ENCODE data around the gene AQP1. TPM values are rescaled to one million over a fixed set of nuclear protein-coding genes. Genes with fewer than 3 reads are reported as not detected.
A peak's percentile ranks its signal among the peaks of the same experiment; 100 is the strongest.

The AQP1 gene
- total RNA-seq, 3 donors from 2014 or later: 132 to 213 (median 177) TPM

- DNase-seq (ENCODE audit: low spot score in 2 of 2): peak; percentile 12 to 39
- Histone ChIP-seq H3K4me3 (no peak overlapping the region), H3K27ac (no peak overlapping the region), H3K36me3 (no peaks in the 10 kb centered on the region), H3K4me1 (no peaks in the 10 kb centered on the region), H3K27me3 (no peaks in the 10 kb centered on the region), H3K9me3 (peaks cover 6 to 10% of the 10 kb centered on the region in 2 donors)
- TF ChIP-seq, protein P1, sequence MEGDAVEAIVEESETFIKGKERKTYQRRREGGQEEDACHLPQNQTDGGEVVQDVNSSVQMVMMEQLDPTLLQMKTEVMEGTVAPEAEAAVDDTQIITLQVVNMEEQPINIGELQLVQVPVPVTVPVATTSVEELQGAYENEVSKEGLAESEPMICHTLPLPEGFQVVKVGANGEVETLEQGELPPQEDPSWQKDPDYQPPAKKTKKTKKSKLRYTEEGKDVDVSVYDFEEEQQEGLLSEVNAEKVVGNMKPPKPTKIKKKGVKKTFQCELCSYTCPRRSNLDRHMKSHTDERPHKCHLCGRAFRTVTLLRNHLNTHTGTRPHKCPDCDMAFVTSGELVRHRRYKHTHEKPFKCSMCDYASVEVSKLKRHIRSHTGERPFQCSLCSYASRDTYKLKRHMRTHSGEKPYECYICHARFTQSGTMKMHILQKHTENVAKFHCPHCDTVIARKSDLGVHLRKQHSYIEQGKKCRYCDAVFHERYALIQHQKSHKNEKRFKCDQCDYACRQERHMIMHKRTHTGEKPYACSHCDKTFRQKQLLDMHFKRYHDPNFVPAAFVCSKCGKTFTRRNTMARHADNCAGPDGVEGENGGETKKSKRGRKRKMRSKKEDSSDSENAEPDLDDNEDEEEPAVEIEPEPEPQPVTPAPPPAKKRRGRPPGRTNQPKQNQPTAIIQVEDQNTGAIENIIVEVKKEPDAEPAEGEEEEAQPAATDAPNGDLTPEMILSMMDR (IDR thresholded peaks at IDR 0.05): no peak
- TF ChIP-seq POLR2A (IDR thresholded peaks at IDR 0.05) (no peak), POLR2AphosphoS5 (IDR thresholded peaks at IDR 0.05) (no peak)
- intact Hi-C loops (cut with DNase I; ENCODE audit: low total_unique reads): no loop called here
These were observed 18.0 kb downstream of the AQP1 start for GRCh38 chr7:30929686-30930085.

- no peaks in the 10 kb centered on the region for H3K4me1 ChIP-seq
- no peak overlapping the region for H3K4me3 ChIP-seq
- no peaks in the 10 kb centered on the region for H3K36me3 ChIP-seq
- TF ChIP-seq POLR2A (IDR thresholded peaks at IDR 0.05) (no peak), POLR2AphosphoS5 (IDR thresholded peaks at IDR 0.05) (no peak)
- TF ChIP-seq, protein P1 (IDR thresholded peaks at IDR 0.05): no peak
- no peak overlapping the region for H3K27ac ChIP-seq
- no peaks in the 10 kb centered on the region for H3K27me3 ChIP-seq
- H3K9me3 ChIP-seq: peaks cover 6 to 10% of the 10 kb centered on the region in 2 donors
- intact Hi-C loops (cut with DNase I; ENCODE audit: low total_unique reads): no loop called here
- no peak for DNase-seq (ENCODE audit: low spot score in 2 of 2)
These were observed 19.0 kb downstream of the AQP1 start for GRCh38 chr7:30930621-30931020.

DNA sequence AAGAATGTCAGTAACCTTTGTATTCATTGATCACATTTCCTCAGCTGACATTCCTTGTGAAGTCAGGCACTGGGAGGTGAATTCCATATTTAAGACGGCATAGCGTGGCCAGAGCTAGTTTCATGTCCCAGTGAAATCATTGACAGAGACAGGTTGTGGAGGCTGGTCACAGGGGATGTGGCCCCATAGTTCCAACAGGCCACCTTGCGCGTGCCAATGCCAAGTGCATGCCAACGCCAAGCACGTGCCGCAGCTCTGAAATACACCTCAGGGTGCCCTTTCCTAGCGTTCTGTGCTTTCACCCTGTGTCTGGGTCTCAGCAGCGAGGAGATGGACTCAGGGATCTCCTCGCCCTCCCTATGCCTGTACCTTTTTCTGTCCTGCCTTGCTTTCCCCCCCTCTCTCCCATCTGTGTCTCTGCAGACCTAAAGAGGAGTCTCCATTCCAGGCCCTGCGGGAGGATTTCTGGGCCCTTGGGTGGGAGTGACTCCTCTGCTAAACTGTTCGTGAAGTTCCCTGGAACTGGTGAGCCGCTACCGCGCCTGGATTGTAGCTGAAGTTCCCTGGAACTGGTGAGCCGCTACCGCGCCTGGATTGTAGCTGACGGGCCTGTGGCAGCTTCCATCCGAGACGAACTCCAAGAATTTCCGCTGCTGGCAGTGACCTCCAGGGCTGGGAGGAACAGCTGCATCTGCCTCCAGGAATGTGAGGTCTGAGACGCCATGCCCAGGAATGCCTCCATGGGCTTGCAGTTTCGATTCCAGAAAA, 19.7 kb downstream of the AQP1 start:
- Histone ChIP-seq H3K9me3 (peaks cover 6 to 10% of the 10 kb centered on the region in 2 donors), H3K4me1 (no peaks in the 10 kb centered on the region), H3K4me3 (no peak overlapping the region), H3K36me3 (no peaks in the 10 kb centered on the region), H3K27me3 (no peaks in the 10 kb centered on the region), H3K27ac (no peak overlapping the region)
- DNase-seq (ENCODE audit: low spot score in 2 of 2): peak; percentile 12 to 45
- TF ChIP-seq, protein P1 (IDR thresholded peaks at IDR 0.05): no peak
- TF ChIP-seq POLR2AphosphoS5 (IDR thresholded peaks at IDR 0.05) (no peak), POLR2A (IDR thresholded peaks at IDR 0.05) (no peak)
- intact Hi-C loops (cut with DNase I; ENCODE audit: low total_unique reads): no loop called here

DNA sequence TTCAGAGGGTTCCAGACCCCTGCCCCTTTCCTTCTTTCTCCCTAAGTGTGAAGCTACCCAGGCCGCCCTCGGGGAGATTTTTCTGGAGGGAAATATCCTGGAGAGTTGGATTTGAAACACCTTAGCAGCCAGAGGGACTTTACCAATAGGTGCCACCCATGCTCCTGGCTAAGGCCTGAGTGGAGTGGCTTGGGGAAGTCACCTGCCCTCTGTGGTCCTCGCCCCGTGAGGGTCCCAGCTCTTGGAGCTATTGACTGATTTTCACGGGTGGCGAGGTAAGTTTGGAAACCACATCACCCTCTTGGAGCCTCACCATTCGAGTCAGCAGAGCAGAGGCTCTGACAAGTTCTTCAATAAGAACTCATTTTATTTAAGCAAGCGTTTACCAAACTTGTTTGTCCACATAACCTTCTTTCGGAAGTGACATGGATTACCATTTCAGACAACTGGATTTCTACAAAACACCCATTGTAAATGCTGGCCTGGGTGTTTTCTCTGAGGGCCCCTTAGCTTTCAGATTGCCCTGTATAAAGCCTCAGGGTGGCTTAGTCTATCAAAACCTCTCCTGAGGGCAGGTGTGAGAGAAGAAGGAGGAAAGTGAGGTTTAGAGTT, 20.4 kb downstream of the AQP1 start:
- no peak overlapping the region for H3K27ac ChIP-seq
- H3K4me1 ChIP-seq: no peaks in the 10 kb centered on the region
- intact Hi-C loops (cut with DNase I; ENCODE audit: low total_unique reads): no loop called here
- H3K27me3 ChIP-seq: no peaks in the 10 kb centered on the region
- TF ChIP-seq, protein P1 (IDR thresholded peaks at IDR 0.05): no peak
- TF ChIP-seq POLR2A (IDR thresholded peaks at IDR 0.05) (no peak), POLR2AphosphoS5 (IDR thresholded peaks at IDR 0.05) (no peak)
- DNase-seq (ENCODE audit: low spot score in 2 of 2): peak in 1 of 2 donors; percentile 15
- peaks cover 3 to 7% of the 10 kb centered on the region in 2 donors for H3K9me3 ChIP-seq
- no peak overlapping the region for H3K4me3 ChIP-seq
- no peaks in the 10 kb centered on the region for H3K36me3 ChIP-seq

DNA sequence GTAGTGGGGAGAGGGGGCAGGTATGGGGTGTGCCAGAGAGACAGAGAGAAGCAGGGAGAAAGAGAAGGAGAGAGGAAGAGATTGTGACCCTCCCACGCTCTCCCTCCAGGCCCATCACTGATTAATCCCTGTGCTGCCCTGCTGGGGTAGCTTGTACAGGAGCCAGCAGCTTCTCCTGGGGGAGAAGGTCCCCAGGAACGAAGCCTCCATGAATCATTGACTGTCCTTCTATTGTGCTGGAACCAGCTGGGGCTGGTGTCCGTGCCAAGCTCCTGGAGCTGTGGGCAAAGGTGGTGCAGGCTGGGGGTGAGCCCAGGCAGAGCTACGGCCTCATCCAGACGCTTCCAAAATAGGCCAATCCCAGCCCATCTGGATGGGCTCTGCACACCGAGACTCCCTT, 20.9 kb downstream of the AQP1 start:
- Histone ChIP-seq H3K9me3 (peaks cover 0 to 2% of the 10 kb centered on the region in 2 donors), H3K27me3 (no peaks in the 10 kb centered on the region), H3K4me1 (no peaks in the 10 kb centered on the region), H3K36me3 (no peaks in the 10 kb centered on the region), H3K27ac (no peak overlapping the region), H3K4me3 (no peak overlapping the region)
- TF ChIP-seq, protein P1 (IDR thresholded peaks at IDR 0.05): no peak
- TF ChIP-seq POLR2A (IDR thresholded peaks at IDR 0.05): no peak
- no peak for TF ChIP-seq POLR2AphosphoS5 (IDR thresholded peaks at IDR 0.05)
- peak in 1 of 2 donors; percentile 15 for DNase-seq (ENCODE audit: low spot score in 2 of 2)
- intact Hi-C loops (cut with DNase I; ENCODE audit: low total_unique reads): no loop called here
